GM23338 (cell line): ENCODE data around the gene DTL. TPM values are rescaled to one million over a fixed set of nuclear protein-coding genes. Genes with fewer than 3 reads are reported as not detected.

Experiments used
- ATAC-seq: fragments of 200-7000 bp; cut with Tn5 transposase; 3 replicates; pipeline ENCODE4 v1.9.1; 2020
- DNase-seq: peaks from one replicate; pipeline ENCODE4 v3.0.0-alpha.2; 2015; ENCODE audit warnings: low spot score
- H2AFZ ChIP-seq: fragments of 200-600 bp; sonication (generic); 2 replicates; pipeline ENCODE4 v1.8.0; 2016; ENCODE audit warnings: antibody characterized with exemption, mild to moderate bottlenecking, moderate library complexity
- H3F3A ChIP-seq: fragments of 200-600 bp; sonication (generic); replicated peaks from 2 replicates; pipeline ENCODE4 v1.8.0; 2017; ENCODE audit warnings: antibody characterized with exemption, mixed run types, low read depth
- H3K27ac ChIP-seq: fragments of 200-600 bp; sonication (generic); 2 replicates; pipeline ENCODE4 v1.6.1; 2016; ENCODE audit warnings: low read depth
- H3K27me3 ChIP-seq: fragments of 200-600 bp; sonication (generic); 2 replicates; pipeline ENCODE4 v1.8.0; 2016; ENCODE audit warnings: mild to moderate bottlenecking, mixed run types, moderate library complexity; ENCODE audit not compliant: insufficient read depth
- H3K36me3 ChIP-seq: fragments of 200-600 bp; sonication (generic); 2 replicates; pipeline ENCODE4 v1.8.0; 2016; ENCODE audit warnings: mild to moderate bottlenecking; ENCODE audit not compliant: insufficient read depth
- H3K4me1 ChIP-seq: fragments of 200-600 bp; sonication (generic); 2 replicates; pipeline ENCODE4 v1.8.0; 2016; ENCODE audit warnings: mild to moderate bottlenecking, moderate library complexity; ENCODE audit not compliant: insufficient read depth
- H3K4me2 ChIP-seq: fragments of 200-600 bp; sonication (generic); 2 replicates; pipeline ENCODE4 v1.7.1; 2017; ENCODE audit warnings: mixed run types
- H3K4me3 ChIP-seq: fragments of 200-600 bp; sonication (generic); 2 replicates; pipeline ENCODE4 v1.6.1; 2016; ENCODE audit warnings: mixed run types
- H3K79me2 ChIP-seq: fragments of 200-600 bp; sonication (generic); replicated peaks from 2 replicates; pipeline ENCODE4 v1.8.0; 2017; ENCODE audit warnings: mild to moderate bottlenecking; ENCODE audit not compliant: insufficient read depth
- H3K9me2 ChIP-seq: fragments of 200-600 bp; sonication (generic); 2 replicates; pipeline ENCODE4 v1.8.0; 2017; ENCODE audit not compliant: insufficient read depth
- H4K20me1 ChIP-seq: fragments of 200-600 bp; sonication (generic); replicated peaks from 2 replicates; pipeline ENCODE4 v1.8.0; 2017; ENCODE audit warnings: mild to moderate bottlenecking; ENCODE audit not compliant: insufficient read depth
- H3K27ac Mint-ChIP-seq: 2 replicates; pipeline ENCODE4 v1.8.0; 2020; ENCODE audit warnings: inconsistent platforms, mild to moderate bottlenecking, moderate library complexity, mixed read lengths
- H3K27me3 Mint-ChIP-seq: 3 replicates; pipeline ENCODE4 v1.8.0; 2022; ENCODE audit warnings: low read depth, mild to moderate bottlenecking, moderate library complexity, mixed read lengths, inconsistent platforms; ENCODE audit not compliant: insufficient read depth, poor library complexity
- H3K36me3 Mint-ChIP-seq: 3 replicates; pipeline ENCODE4 v1.8.0; 2021; ENCODE audit warnings: low read depth, mild to moderate bottlenecking, inconsistent platforms, moderate library complexity, mixed read lengths
- H3K4me1 Mint-ChIP-seq: 3 replicates; pipeline ENCODE4 v1.8.0; 2020; ENCODE audit warnings: mild to moderate bottlenecking, inconsistent platforms, mixed read lengths
- H3K4me3 Mint-ChIP-seq: 3 replicates; pipeline ENCODE4 v1.8.0; 2021; ENCODE audit warnings: moderate library complexity, mild to moderate bottlenecking, inconsistent platforms, mixed read lengths
- H3K9me3 Mint-ChIP-seq: 3 replicates; pipeline ENCODE4 v1.8.0; 2020; ENCODE audit warnings: moderate library complexity, mild to moderate bottlenecking, inconsistent platforms, mixed read lengths
- CREB1 ChIP-seq: fragments of 250-450 bp; sonication (Bioruptor Pico); IDR thresholded peaks from 2 replicates; pipeline ENCODE4 v1.5.0; 2020; ENCODE audit warnings: low read depth, mild to moderate bottlenecking, moderate library complexity
- EZH2 ChIP-seq: fragments of 200-600 bp; sonication (generic); IDR thresholded peaks from one replicate; pipeline ENCODE4 v1.8.0; 2017; ENCODE audit warnings: antibody characterized with exemption, mild to moderate bottlenecking, low read depth; ENCODE audit not compliant: unreplicated experiment
- EZH2phosphoT487 ChIP-seq: fragments of 200-600 bp; sonication (generic); IDR thresholded peaks from one replicate; pipeline ENCODE4 v1.8.1; 2018; ENCODE audit warnings: antibody characterized with exemption; ENCODE audit not compliant: unreplicated experiment
- NANOG ChIP-seq: IDR thresholded peaks from 2 replicates; pipeline ENCODE4 v1.6.1; 2016; ENCODE audit warnings: antibody characterized with exemption, borderline replicate concordance
- POLR2AphosphoS5 ChIP-seq: IDR thresholded peaks from 2 replicates; pipeline ENCODE4 v1.6.1; 2016; ENCODE audit warnings: antibody characterized with exemption, low read depth
- polyA plus RNA-seq: library from polyadenylated mRNA; unstranded; fragments of >200 nt; fragmentation: Nextera tagmentation; extraction: Ambion mirVana; gene quantifications from 2 replicates; pipeline ENCODE4 v1.2.1, GENCODE V29; 2016
- total RNA-seq: library from RNA; depleted of rRNA; stranded (reverse); fragments of >200 nt; shearing (Covaris generic); gene quantifications from 2 replicates; pipeline ENCODE4 v1.2.3, GENCODE V29; 2014
- TF ChIP-seq, protein P1 (sequence below): fragments of 250-450 bp; sonication (Bioruptor Pico); IDR thresholded peaks from 2 replicates; pipeline ENCODE4 v1.5.0; 2020; ENCODE audit warnings: mild to moderate bottlenecking, moderate library complexity

Gene DTL
- total and polyA plus RNA-seq, 2 experiments from 2014 or later = 26.5 to 58.8 TPM

DNA sequence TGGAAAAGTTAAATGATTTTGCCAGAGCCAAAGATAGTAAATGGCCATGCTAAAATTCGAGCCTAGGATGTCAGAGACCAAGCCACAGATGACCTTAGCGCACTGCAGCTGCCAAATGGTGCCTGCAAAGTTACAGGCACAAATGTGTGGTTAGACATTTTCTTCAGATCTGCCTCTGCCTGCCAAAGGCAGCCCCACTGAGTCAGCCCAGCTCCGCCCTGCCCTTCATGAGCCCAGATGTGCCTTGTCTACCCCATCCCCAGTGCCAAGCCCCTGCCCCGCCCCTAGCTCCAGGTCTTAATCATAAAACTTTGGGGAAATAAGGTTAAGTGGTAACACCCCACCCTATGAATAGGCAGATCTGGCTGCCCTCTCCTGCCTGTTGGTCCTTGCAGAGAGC, 105.9 kb downstream of the DTL start (continued):
- TF ChIP-seq, protein P1, sequence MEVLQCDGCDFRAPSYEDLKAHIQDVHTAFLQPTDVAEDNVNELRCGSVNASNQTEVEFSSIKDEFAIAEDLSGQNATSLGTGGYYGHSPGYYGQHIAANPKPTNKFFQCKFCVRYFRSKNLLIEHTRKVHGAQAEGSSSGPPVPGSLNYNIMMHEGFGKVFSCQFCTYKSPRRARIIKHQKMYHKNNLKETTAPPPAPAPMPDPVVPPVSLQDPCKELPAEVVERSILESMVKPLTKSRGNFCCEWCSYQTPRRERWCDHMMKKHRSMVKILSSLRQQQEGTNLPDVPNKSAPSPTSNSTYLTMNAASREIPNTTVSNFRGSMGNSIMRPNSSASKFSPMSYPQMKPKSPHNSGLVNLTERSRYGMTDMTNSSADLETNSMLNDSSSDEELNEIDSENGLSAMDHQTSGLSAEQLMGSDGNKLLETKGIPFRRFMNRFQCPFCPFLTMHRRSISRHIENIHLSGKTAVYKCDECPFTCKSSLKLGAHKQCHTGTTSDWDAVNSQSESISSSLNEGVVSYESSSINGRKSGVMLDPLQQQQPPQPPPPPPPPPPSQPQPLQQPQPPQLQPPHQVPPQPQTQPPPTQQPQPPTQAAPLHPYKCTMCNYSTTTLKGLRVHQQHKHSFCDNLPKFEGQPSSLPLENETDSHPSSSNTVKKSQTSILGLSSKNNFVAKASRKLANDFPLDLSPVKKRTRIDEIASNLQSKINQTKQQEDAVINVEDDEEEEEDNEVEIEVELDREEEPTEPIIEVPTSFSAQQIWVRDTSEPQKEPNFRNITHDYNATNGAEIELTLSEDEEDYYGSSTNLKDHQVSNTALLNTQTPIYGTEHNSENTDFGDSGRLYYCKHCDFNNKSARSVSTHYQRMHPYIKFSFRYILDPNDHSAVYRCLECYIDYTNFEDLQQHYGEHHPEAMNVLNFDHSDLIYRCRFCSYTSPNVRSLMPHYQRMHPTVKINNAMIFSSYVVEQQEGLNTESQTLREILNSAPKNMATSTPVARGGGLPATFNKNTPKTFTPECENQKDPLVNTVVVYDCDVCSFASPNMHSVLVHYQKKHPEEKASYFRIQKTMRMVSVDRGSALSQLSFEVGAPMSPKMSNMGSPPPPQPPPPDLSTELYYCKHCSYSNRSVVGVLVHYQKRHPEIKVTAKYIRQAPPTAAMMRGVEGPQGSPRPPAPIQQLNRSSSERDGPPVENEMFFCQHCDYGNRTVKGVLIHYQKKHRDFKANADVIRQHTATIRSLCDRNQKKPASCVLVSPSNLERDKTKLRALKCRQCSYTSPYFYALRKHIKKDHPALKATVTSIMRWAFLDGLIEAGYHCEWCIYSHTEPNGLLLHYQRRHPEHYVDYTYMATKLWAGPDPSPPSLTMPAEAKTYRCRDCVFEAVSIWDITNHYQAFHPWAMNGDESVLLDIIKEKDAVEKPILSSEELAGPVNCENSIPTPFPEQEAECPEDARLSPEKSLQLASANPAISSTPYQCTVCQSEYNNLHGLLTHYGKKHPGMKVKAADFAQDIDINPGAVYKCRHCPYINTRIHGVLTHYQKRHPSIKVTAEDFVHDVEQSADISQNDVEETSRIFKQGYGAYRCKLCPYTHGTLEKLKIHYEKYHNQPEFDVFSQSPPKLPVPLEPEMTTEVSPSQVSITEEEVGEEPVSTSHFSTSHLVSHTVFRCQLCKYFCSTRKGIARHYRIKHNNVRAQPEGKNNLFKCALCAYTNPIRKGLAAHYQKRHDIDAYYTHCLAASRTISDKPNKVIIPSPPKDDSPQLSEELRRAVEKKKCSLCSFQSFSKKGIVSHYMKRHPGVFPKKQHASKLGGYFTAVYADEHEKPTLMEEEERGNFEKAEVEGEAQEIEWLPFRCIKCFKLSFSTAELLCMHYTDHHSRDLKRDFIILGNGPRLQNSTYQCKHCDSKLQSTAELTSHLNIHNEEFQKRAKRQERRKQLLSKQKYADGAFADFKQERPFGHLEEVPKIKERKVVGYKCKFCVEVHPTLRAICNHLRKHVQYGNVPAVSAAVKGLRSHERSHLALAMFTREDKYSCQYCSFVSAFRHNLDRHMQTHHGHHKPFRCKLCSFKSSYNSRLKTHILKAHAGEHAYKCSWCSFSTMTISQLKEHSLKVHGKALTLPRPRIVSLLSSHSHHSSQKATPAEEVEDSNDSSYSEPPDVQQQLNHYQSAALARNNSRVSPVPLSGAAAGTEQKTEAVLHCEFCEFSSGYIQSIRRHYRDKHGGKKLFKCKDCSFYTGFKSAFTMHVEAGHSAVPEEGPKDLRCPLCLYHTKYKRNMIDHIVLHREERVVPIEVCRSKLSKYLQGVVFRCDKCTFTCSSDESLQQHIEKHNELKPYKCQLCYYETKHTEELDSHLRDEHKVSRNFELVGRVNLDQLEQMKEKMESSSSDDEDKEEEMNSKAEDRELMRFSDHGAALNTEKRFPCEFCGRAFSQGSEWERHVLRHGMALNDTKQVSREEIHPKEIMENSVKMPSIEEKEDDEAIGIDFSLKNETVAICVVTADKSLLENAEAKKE = no peak
- TF ChIP-seq POLR2AphosphoS5 (no peak), EZH2phosphoT487 (no peak)

DNA sequence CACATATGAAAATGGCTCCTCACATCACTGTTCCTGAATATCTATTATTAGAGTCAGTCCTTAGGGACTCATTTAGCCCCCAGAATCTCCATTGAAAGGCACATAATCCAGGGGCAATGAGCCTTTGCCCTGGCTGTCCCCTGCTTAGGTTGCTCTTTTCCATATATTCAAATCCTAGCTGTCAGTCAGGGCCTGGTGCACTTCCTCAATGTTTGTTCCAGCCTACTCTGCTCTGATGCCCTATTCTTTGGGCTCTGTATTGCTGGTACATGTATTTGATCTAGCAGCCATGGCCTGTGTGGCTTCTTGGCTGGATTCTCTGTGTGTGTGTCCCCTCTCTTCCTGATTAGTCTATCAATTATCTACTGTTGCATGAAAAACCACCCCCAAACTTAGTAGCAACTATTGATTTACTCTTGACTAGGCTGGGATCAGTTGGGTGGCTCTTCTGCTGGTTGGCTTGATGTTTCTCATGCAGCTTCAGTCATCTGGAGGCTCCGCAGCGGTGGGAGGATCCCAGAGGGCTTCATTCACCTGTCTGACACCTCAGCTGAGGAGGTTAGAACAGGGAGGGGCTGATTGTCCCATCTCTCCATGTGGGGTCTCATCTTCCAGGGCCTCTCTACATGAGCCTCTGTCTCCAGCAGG, 107.5 kb downstream of the DTL start:
- DNase-seq = no peak
- Histone ChIP-seq H2AFZ (no peak overlapping the region), H3K4me1 (no peaks in the 10 kb centered on the region), H4K20me1 (no peaks in the 10 kb centered on the region), H3K9me2 (no peaks in the 10 kb centered on the region), H3K36me3 (no peaks in the 10 kb centered on the region), H3K27ac (no peak overlapping the region), H3K4me2 (no peak overlapping the region), H3K79me2 (no peaks in the 10 kb centered on the region), H3K27me3 (no peaks in the 10 kb centered on the region), H3K4me3 (no peak overlapping the region), H3F3A (no peaks in the 10 kb centered on the region)
- no peak overlapping the region for H3K4me3 Mint-ChIP-seq
- H3K4me1 Mint-ChIP-seq = peaks cover 5% of the 10 kb centered on the region; the same call in 1 of the 3 replicates
- TF ChIP-seq EZH2 (no peak), CREB1 (CRISPR knock-in tag) (no peak), NANOG (no peak)
- no peaks in the 10 kb centered on the region for H3K36me3 Mint-ChIP-seq
- H3K27me3 Mint-ChIP-seq = peaks cover 7% of the 10 kb centered on the region
- no peak for ATAC-seq
- no peaks in the 10 kb centered on the region for H3K9me3 Mint-ChIP-seq
- no peak overlapping the region for H3K27ac Mint-ChIP-seq
